Gastrocnemius medialis (tissue), 4 donors: ENCODE data around the gene MYOM3.

ENCODE experiments used
- POLR2A ChIP-seq, 2 donors: fragments of 450-650 bp; IDR thresholded peaks; one replicate each; pipeline ENCODE4 v1.6.1; 2017; ENCODE audit warnings: antibody characterized with exemption in 2 of 2, mild to moderate bottlenecking in 2 of 2, moderate library complexity in 2 of 2
- TF ChIP-seq, protein P1 (sequence below), 5 experiments: fragments of 450-650 bp in 3 of 5; fragments of 200-600 bp in 2 of 5; sonication (generic) in 2 of 5; IDR thresholded peaks in 4 of 5; conservative IDR thresholded peaks in 1 of 5; 1 replicate in 4 of 5; 2 replicates in 1 of 5; pipeline ENCODE4 v1.5.1; 2016 to 2019; ENCODE audit warnings: antibody characterized with exemption in 5 of 5, mild to moderate bottlenecking in 3 of 5, moderate library complexity in 3 of 5

DNA sequence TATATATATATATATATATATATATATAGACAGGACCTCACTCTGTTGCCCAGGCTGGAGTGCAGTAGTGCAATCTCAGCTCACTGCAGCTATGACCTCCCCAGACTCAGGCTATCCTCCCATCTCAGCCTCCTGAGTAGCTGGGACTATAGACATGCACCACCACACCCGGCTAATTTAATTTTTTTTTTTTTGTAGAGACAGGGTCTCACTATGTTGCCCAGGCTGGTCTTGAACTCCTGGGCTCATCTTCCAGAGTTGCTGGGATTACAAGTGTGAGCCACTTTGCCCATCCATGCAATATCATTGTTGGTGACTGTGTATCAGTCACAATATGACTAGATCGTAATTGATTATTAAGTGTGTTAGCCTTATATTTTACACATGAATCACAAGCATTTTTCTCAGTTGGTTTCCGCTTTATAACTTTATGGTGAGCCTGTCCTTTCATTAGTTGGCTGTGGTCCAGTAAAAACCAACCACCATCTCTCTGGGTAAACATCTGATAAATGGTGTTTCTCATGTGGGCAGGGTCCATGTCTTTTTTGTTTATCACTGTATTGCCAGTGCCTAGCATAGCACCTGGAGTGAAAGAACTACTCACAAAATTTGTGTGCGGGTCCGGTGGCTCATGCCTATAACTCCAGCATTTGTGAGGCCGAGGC, 63.6 kb downstream of the MYOM3 start:
- TF ChIP-seq, protein P1, sequence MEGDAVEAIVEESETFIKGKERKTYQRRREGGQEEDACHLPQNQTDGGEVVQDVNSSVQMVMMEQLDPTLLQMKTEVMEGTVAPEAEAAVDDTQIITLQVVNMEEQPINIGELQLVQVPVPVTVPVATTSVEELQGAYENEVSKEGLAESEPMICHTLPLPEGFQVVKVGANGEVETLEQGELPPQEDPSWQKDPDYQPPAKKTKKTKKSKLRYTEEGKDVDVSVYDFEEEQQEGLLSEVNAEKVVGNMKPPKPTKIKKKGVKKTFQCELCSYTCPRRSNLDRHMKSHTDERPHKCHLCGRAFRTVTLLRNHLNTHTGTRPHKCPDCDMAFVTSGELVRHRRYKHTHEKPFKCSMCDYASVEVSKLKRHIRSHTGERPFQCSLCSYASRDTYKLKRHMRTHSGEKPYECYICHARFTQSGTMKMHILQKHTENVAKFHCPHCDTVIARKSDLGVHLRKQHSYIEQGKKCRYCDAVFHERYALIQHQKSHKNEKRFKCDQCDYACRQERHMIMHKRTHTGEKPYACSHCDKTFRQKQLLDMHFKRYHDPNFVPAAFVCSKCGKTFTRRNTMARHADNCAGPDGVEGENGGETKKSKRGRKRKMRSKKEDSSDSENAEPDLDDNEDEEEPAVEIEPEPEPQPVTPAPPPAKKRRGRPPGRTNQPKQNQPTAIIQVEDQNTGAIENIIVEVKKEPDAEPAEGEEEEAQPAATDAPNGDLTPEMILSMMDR (IDR thresholded peaks at IDR 0.05 in 4 of 5, conservative IDR thresholded peaks at IDR 0.05 in 1 of 5) = no peak
- no peak for TF ChIP-seq POLR2A (IDR thresholded peaks at IDR 0.05)
